Endothelial cell of umbilical vein (primary cell): ENCODE data around the gene ZSCAN32. TPM values are rescaled to one million over a fixed set of nuclear protein-coding genes. Genes with fewer than 3 reads are reported as not detected.

ENCODE experiments used
- BruUV-seq: library from RNA; stranded (reverse); fragments of 400-500 nt; replicated peaks from 2 replicates; lab custom pipeline; 2021; lab: Mats Ljungman, UMichigan
- CTCF ChIA-PET: fragments of 300-600, 350-600 bp; sonication (Branson Sonifier 250); formaldehyde crosslinking; loops from one replicate; lab custom pipeline; 2021; ENCODE audit warnings: antibody characterized with exemption, inconsistent platforms; lab: Charles Lee
- POLR2A ChIA-PET: fragments of 300-600, 350-600 bp; sonication (Branson Sonifier 250); formaldehyde crosslinking; loops from one replicate; lab custom pipeline; 2021; ENCODE audit warnings: antibody characterized with exemption, inconsistent platforms; lab: Charles Lee
- DNase-seq: peaks from one replicate; pipeline ENCODE4 v3.0.0-alpha.2; 2011; ENCODE audit warnings: low read depth, low spot score
- FAIRE-seq: peaks from 2 replicates; lab custom pipeline; 2011; peaks lifted over from hg19 to GRCh38; lab: Jason Lieb, UNC
- H2AFZ ChIP-seq: 2 replicates; pipeline ENCODE4 v1.6.0; 2012; ENCODE audit warnings: low read depth, low read length, control low read depth, inconsistent platforms
- H3K27ac ChIP-seq: 2 replicates; pipeline ENCODE4 v1.5.1; 2011; ENCODE audit warnings: low read depth, mild to moderate bottlenecking, control low read depth, low read length, moderate library complexity; ENCODE audit not compliant: insufficient read depth
- H3K27me3 ChIP-seq, 2 experiments: 2 replicates each; pipeline versions ENCODE4 v1.6.0 to v1.6.1; 2011; ENCODE audit warnings: low read length in 2 of 2, mixed read lengths in 1 of 2; ENCODE audit not compliant: control insufficient read depth in 2 of 2, insufficient read depth in 2 of 2
- H3K36me3 ChIP-seq, 2 experiments: 2 replicates in 1 of 2; 3 replicates in 1 of 2; pipeline ENCODE4 v1.5.1; 2011; ENCODE audit warnings: low read length in 2 of 2, mild to moderate bottlenecking in 1 of 2, moderate library complexity in 1 of 2; ENCODE audit not compliant: control insufficient read depth in 2 of 2, insufficient read depth in 2 of 2; ENCODE audit errors: extremely low read depth in 1 of 2
- H3K4me1 ChIP-seq: 3 replicates; pipeline ENCODE4 v1.5.1; 2011; ENCODE audit warnings: mild to moderate bottlenecking, low read length; ENCODE audit not compliant: control insufficient read depth, insufficient read depth; ENCODE audit errors: extremely low read depth
- H3K4me2 ChIP-seq: 2 replicates; pipeline ENCODE4 v1.6.1; 2011; ENCODE audit warnings: low read length, control low read depth, mixed read lengths; ENCODE audit not compliant: insufficient read depth
- H3K4me3 ChIP-seq, 3 experiments: fragments of 200-600 bp in 1 of 3; sonication (generic), shearing (Covaris generic) in 1 of 3; replicated peaks in 1 of 3; 2 replicates each; pipeline ENCODE4 v1.5.1; 2011 to 2016; ENCODE audit warnings: control low read depth in 3 of 3, low read length in 3 of 3, mild to moderate bottlenecking in 2 of 3, inconsistent platforms in 1 of 3, low read depth in 1 of 3, moderate library complexity in 1 of 3; ENCODE audit not compliant: insufficient read depth in 1 of 3
- H3K79me2 ChIP-seq: 2 replicates; pipeline ENCODE4 v1.6.0; 2012; ENCODE audit warnings: low read length, inconsistent platforms; ENCODE audit not compliant: control insufficient read depth, insufficient read depth
- H3K9ac ChIP-seq: replicated peaks from 2 replicates; pipeline ENCODE3; 2011; ENCODE audit warnings: low read length, control low read depth; ENCODE audit not compliant: insufficient read depth; ENCODE audit errors: extremely low read depth
- H3K9me1 ChIP-seq: replicated peaks from 3 replicates; pipeline ENCODE4 v1.6.0; 2011; ENCODE audit warnings: mild to moderate bottlenecking, low read length; ENCODE audit not compliant: control insufficient read depth, insufficient read depth; ENCODE audit errors: extremely low read depth
- H3K9me3 ChIP-seq: replicated peaks from 2 replicates; pipeline ENCODE4 v1.5.1; 2012; ENCODE audit warnings: low read length, inconsistent platforms; ENCODE audit not compliant: control insufficient read depth, insufficient read depth
- H4K20me1 ChIP-seq: replicated peaks from 2 replicates; pipeline ENCODE3; 2011; ENCODE audit warnings: mild to moderate bottlenecking, low read length; ENCODE audit not compliant: control insufficient read depth, insufficient read depth; ENCODE audit errors: extremely low read depth
- CTCF ChIP-seq, 2 donors: IDR thresholded peaks; 1 replicate in 1 of 2; 2 replicates in 1 of 2; pipeline ENCODE4 v1.5.1; 2011; ENCODE audit warnings: low read length in 2 of 2, mild to moderate bottlenecking in 2 of 2, moderate library complexity in 2 of 2, control low read depth in 1 of 2, inconsistent platforms in 1 of 2, low read depth in 1 of 2; ENCODE audit not compliant: insufficient read depth in 1 of 2; ENCODE audit errors: extremely low read depth in 1 of 2
- EZH2 ChIP-seq: IDR thresholded peaks from 2 replicates; pipeline ENCODE4 v1.6.1; 2012; ENCODE audit warnings: borderline replicate concordance, low read depth, mild to moderate bottlenecking, moderate library complexity, low read length, inconsistent platforms; ENCODE audit not compliant: severe bottlenecking
- FOS ChIP-seq: IDR thresholded peaks from 2 replicates; pipeline ENCODE4 v1.6.1; 2011; ENCODE audit warnings: mild to moderate bottlenecking, low read length, moderate library complexity, borderline replicate concordance; ENCODE audit not compliant: insufficient read depth
- GATA2 ChIP-seq: IDR thresholded peaks from 2 replicates; pipeline ENCODE4 v1.7.0; 2011; ENCODE audit warnings: low read depth, mild to moderate bottlenecking, moderate library complexity, mixed read lengths, low read length; ENCODE audit not compliant: insufficient read length, insufficient read depth
- JUN ChIP-seq: IDR thresholded peaks from 2 replicates; pipeline ENCODE4 v1.6.1; 2011; ENCODE audit warnings: borderline replicate concordance, low read depth; ENCODE audit not compliant: insufficient read length, insufficient read depth
- MAX ChIP-seq: IDR thresholded peaks from 2 replicates; pipeline ENCODE4 v1.6.1; 2011; ENCODE audit not compliant: insufficient read depth, insufficient read length
- MYC ChIP-seq: IDR thresholded peaks from one replicate; pipeline ENCODE4 v1.6.1; 2011; ENCODE audit warnings: mild to moderate bottlenecking, low read depth, low read length
- POLR2A ChIP-seq: IDR thresholded peaks from 2 replicates; pipeline ENCODE4 v1.6.1; 2012; ENCODE audit warnings: low read depth, mild to moderate bottlenecking, control low read depth, low read length
- POLR2AphosphoS5 ChIP-seq: IDR thresholded peaks from 2 replicates; pipeline ENCODE4 v1.6.1; 2012; ENCODE audit warnings: low read depth, mild to moderate bottlenecking, control low read depth, low read length, moderate library complexity; ENCODE audit not compliant: insufficient read depth
- dilution Hi-C: fragments of 300-500 bp; cut with MboI; formaldehyde crosslinking; loops from one replicate; pipeline ENCODE4 v1.15.0; 2019; ENCODE audit warnings: low sequenced_read_pairs; ENCODE audit not compliant: extremely low pct_ligation_motif_present
- intact Hi-C: fragments of 100-400 bp; cut with micrococcal nuclease; formaldehyde crosslinking; loops from one replicate; pipeline ENCODE4 v1.10.0; 2022
- polyA plus RNA-seq, 4 experiments: library from polyadenylated mRNA; depleted of rRNA in 3 of 4; stranded (reverse) in 3 of 4; unstranded in 1 of 4; fragments of >200 nt; gene quantifications; 2 replicates each; pipeline versions ENCODE4 v1.2.1 to v1.2.3, GENCODE V29; 2011 to 2012; ENCODE audit warnings: missing spikeins in 1 of 4
- total RNA-seq: library from RNA; stranded (reverse); gene quantifications from 2 replicates; pipeline ENCODE4 v1.2.3, GENCODE V29; 2021

The ZSCAN32 gene
- total and polyA plus RNA-seq, 2 donors (not counting 3 experiments of a cell fraction or from before 2014, with no cell fraction given) = 8.0 to 10.9 TPM

DNA sequence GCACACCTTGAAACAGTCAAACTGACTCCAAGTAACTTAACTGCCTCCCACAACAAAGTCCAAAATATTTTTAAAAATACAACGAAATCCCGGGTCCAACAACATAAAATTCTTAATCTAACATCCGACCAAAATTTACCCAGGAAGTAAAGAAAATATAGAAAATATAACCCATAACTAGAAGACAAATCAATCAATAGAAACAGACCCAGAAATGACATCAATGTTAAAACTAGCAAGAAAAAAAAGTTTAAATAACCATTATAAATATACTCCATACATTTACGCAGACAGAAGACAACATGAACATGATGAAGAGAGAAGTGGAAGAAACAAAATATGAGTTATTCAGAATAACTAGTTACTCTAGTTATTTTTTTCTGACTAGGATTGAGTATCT, 38.8 kb upstream of the ZSCAN32 start:
- Histone ChIP-seq H3K9ac (no peak overlapping the region), H3K36me3 (peaks cover 0 to 3% of the 10 kb centered on the region in 2 experiments), H4K20me1 (no peaks in the 10 kb centered on the region), H3K79me2 (peaks cover 7% of the 10 kb centered on the region), H3K9me1 (no peaks in the 10 kb centered on the region), H3K27me3 (peaks cover 0 to 17% of the 10 kb centered on the region in 2 experiments), H2AFZ (no peak overlapping the region), H3K4me1 (peaks cover 2% of the 10 kb centered on the region), H3K9me3 (no peaks in the 10 kb centered on the region), H3K4me2 (no peak overlapping the region), H3K4me3 (no peak overlapping the region), H3K27ac (no peak overlapping the region)
- no peak for FAIRE-seq
- TF ChIP-seq POLR2AphosphoS5 (no peak), CTCF (IDR thresholded peaks at IDR 0.05; ENCODE audit: extremely low read depth in 1 of 2, insufficient read depth in 1 of 2, low read depth in 1 of 2, low read length in 2 of 2) (no peak), FOS (no peak), GATA2 (no peak), EZH2 (no peak), JUN (no peak), POLR2A (no peak), MAX (no peak), MYC (no peak)
- ChIA-PET CTCF (no interaction called here), POLR2A (no interaction called here)
- intact Hi-C loops (no loop called here), dilution Hi-C loops (no loop called here)
- no TSS peak for BruUV-seq
- DNase-seq = no peak
